Frontal cortex (tissue), 4 donors: ENCODE results near the gene KIF9. TPM values are rescaled to one million over a fixed set of nuclear protein-coding genes. Genes with fewer than 3 reads are reported as not detected.
"Not testable (repeated sequence)": the region's sequence is repeated elsewhere in the genome, so short reads cannot be mapped to it uniquely, and the experiment has no call there.

Experiments
- DNase-seq, 2 donors: peaks; one replicate each; pipeline ENCODE4 v3.0.0; 2012; ENCODE audit warnings: low spot score in 2 of 2
- FAIRE-seq: peaks from 2 replicates; lab custom pipeline; 2012; peaks lifted over from hg19 to GRCh38; lab: Jason Lieb, UNC
- total RNA-seq: library from RNA; depleted of rRNA; stranded (reverse); fragments of >200 nt; gene quantifications from one replicate; pipeline ENCODE4 v1.2.3, GENCODE V29; 2014
- donor health status: control.
- donor health status: control.
- donor health status: control.

Gene KIF9
- total RNA-seq, 1 donor from 2014 or later: 4.5 TPM

DNA sequence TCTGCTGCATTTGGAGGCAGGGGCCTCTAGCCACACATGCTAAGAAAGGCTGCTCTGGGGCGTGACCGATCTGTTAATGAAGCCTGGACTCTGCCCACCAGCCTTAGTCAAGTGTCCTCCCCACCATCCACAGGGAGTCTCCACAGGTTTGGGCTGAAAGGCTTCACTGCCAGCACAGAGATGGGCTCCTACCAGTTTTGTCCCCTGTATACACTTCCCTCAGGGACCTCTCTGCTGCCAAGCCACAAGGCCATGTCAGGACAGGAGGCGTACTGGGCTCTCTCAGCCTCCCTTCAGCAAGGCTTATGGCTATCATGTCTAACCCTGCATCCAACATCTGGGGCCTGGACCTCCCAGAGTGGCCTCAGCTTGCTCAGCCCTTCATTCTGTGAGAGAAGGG, 23.5 kb downstream of the KIF9 start:
- FAIRE-seq (no peak), DNase-seq (no peak)

DNA sequence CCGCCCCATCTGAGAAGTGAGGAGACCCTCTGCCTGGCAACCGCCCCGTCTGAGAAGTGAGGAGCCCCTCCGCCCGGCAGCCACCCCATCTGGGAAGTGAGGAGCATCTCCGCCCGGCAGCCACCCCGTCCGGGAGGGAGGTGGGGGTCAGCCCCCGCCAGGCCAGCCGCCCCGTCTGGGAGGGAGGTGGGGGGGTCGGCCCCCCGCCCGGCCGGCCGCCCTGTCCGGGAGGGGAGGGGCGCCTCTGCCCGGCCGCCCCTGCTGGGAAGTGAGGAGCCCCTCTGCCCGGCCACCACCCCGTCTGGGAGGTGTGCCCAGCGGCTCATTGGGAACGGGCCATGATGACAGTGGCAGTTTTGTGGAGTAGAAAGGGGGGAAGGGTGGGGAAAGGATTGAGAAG, 26.3 kb downstream of the KIF9 start:
- not testable (repeated sequence) for DNase-seq, FAIRE-seq

DNA sequence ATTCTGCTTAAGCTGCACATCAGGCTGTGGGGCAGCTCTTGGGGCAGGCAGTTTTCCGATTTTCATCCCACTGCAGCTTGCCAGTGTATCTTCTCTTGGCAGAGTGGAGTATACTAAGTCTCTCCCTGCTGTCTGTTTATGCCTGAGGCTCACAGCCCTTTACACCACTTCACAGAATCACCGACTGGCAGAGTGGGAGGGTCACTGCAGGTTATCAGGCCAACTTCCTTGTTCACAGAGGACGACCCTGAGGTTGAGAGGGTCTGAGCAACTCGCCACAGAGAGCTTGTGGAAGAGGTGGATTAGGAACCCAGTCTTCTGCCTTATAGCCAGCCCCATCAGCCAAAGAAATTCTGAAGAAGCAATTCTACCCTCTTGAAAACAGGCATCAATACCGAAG, 30.9 kb downstream of the KIF9 start:
- FAIRE-seq (no peak), DNase-seq (no peak)

DNA sequence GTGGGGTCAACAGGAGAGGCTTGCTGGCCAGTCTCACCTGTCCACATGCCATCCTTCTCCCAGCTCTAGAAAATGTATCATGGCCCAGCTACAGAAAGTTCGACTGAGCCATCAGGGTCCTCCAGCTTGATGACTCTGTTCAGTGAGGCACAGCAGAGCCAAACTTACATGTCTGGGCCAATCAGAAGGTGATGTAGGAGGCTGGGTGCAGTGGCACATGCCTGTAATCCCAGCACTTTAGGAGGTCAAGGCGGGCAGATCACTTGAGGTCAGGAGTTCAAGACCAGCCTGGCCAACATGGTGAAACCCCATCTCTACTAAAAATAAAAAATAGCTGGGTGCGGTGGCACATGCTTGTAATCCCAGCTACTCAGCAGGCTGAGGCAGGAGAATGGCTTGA, 31.5 kb downstream of the KIF9 start:
- DNase-seq, FAIRE-seq: not testable (repeated sequence)

DNA sequence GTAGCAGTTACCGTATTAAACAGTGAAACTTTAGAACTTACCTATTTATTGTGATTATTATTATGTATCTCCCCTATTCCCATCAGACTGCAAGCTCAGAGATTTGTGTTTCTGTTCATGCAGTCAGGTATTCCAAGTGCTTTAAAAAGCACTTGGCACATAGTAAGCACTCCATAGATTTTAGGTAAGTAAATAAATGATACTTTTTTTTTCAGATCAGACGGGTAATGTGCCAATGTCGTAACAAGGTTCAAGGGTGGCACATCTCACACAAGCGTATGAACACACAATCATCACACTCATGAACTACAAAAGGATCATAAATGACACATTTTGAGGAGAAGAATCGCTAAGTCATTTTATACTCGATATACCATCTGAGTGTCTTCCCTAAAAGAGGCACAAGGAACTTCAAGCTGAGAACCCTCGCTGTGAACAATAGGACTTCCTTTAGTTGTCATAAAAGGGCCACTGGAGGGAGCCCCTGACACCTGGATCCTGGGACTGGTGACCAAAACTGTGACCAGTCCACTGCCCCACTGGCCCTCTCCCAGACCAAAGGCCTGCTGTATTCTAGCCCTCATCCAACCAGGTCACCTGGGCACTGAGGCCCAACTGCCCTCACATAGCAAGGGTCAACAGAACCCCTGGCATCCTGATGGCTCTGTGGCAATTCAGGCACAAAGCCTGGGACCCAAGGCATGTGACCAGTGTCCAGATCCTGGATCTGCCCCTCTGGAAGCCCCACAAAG, 32.1 kb downstream of the KIF9 start:
- peak; percentile 34 to 41 for DNase-seq
- no peak for FAIRE-seq

DNA sequence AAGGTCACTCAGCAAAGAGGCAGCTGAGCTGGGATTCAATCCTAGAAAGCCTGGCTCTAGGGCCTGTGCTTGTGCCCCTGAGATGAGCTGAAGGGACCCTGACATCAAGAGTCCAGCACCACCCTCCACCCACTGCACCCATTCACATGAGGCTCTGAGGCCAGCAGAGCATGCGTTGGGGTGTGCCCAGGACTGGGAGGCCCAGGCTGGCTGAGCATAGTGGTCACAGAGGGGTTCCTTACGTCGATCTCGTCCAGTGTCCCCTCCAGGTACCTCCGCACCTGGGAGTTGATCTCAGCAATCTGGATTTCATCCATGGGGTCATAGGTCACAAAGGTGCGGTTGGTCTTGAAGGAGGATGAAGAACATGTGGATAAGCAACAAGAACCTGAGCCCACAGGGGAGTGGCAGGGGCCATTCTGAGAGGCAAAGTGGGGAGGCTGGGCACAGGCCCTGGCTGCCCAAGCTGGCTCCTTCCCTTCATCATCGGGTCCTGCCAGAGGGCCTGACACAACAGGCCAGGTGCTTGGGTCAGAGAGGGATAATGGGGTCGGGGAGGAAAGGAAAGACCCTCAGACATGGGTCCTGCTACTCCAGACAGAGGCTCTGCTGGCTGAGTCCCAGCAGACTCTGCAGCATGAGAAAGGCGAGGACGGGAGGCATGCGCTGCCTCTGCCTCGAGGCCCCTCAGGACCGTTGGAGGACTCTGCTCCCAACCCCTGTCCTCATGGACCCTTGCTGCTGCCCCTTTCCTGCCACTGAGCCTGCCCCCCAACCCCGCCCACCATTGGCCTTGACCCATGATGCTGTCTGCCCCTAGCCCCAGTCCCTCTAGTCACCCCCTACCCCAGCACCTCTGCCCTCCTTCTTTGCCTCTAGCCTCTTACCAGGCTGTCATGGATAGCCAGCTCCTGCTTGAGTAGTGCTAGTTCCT, 35.2 kb downstream of the KIF9 start:
- no peak for FAIRE-seq
- no peak for DNase-seq

DNA sequence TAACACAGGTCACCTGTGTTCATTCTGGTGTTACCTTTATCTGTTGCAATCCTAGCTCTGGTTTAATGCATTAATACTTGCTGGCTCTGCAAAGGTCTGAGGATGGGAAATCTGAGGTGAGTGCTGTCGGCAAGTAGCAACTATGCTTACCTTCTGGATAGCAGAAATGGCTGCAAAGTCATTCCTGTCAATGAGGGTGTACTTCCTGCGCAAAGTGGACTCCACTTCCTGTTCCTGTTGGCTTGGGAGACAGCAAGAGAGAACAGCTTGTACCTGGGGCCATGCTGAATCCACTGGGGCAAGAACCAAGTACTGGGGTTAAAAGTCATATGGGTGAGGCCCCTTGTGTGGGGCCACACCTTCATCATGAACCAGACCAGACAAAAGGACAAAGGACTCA, 37.3 kb downstream of the KIF9 start:
- no peak for DNase-seq
- no peak for FAIRE-seq

DNA sequence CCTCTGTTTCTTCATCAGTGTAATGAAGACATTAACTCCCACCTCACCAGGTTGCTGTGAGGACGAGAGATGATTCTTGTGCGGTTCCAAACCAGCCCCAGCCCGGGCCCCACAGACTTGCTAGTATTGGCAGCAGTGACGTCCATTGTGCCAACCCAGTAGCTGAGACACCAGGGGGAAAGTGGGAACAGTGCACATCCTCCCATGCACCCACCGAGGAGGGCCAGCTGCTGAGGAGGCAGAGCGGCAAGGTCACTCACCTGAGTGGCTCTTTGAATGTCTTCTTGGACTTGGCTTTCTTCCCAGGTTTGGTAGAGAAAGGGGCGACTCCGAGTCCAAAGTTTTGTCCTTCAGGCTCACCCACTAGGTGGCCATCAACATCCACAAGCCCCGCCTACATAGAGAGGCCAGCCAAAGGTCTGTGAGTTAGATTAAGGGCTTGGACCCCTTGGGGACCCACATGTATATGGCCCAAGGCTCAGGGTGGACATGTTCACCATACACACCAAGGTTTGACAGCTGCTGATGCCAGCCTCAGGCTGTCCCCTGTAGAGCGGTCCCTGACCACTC, 38.0 kb downstream of the KIF9 start:
- FAIRE-seq (no peak), DNase-seq (no peak)

DNA sequence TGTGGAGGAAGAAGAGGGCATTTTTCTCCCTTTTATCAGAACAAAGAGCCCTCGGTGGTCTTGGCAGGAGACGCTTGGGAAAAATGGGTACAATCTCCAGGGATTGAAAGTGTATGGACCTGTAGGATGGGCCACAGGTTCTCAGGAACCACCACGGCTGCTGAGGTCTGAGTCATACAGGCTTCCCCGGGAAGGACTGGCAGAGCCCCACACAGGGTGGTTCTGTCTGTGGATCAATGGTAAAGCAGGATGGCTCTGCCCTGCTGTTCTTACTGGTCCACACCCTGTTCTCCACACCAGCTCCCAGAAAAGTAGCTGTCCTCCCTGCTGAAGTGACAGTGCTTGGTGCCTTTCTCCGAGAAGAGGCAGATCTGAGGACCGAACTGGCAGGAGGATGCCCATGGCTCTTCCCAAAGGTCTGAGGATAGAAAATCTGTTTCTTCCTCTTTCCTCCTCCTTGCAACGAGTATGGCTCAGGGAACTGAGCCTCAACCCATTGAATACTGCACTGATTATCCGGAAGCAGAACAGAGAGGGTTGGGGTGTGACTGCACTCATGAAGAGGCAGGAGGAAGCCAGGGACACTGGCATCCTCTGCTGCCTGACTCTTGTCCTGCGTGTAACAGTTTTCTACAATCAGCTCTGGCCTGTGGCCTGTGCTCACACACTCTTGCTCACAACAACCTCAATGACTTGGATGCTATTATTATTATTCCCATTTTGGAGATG, 39.0 kb downstream of the KIF9 start:
- DNase-seq (no peak), FAIRE-seq (no peak)

DNA sequence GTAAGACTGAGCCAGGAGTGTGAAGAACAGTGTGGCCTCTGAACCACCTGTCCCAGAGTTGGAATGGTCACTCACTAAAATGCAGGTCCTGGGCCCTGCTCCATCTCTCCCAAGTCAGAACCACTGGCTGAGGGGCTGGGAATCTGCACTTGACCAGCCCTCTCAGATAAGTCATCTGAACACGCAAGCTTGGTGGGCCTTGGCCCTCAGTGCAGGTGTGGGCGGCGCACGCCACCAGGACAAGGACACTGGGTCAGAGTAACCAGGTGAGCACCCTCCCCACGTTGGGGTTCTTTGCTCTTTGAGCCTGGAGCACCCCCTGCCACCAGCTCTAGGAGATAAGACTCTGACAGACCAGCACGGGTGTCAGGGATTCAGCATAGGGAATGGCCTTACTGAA, 42.7 kb downstream of the KIF9 start:
- no peak for DNase-seq
- FAIRE-seq: no peak

DNA sequence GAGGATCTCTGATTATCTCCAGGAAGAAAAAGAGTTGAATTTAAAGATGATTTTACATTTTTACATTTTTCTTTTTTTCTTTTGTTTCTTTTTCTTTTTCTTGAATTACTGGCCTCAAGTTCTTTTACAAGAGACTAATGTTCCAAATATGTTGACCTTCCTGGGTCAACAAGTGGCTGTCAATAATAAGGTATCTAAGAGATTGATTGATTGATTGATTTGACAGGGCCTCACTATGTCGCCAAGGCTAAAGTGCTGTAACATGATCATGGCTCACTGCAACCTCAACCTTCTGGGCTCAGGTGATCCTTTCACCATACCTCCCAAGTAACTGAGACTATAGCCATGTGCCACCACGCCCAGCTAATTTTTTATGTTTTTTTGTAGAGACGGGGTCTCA, 44.6 kb downstream of the KIF9 start:
- DNase-seq: no peak
- no peak for FAIRE-seq

DNA sequence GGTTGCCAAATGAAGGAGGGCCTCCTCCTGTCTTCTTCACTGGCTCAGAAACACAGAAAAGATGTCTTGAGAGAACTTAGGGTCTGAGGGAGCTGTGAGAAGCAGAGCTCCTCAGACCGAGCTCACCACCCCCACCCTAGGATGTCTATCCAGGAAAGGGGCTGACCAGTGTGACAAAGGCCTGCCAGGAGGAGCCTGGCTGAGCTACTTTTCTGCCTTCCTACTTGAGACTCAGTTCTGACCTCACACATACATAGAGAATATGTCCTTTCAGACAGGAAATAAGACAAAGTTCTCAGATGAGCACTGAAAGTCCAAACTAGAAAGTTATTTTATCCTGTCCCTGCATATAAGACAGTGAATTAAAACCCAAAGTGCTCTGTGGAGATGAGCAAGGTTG, 54.5 kb downstream of the KIF9 start:
- no peak for DNase-seq
- FAIRE-seq: no peak

DNA sequence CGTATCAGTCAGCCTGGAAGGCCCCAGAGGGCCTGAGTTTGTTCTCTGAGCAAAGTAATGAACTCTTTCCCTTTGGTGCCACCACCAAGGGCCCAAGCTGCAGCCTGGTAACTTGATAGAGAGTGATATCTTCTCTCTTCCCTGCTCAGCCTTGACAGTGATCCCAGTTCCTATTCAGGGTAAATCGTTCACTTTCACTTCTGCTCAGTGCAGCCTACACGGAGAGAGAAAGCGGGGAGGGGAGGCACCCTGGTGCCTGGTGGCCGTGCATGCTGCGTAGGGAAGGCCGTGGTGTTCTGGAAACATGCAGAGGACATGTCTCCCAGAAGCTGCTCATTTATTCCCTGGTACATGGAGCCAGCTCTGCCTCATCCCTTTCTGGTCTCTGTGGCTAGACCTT, 54.9 kb downstream of the KIF9 start:
- FAIRE-seq: no peak
- no peak for DNase-seq

DNA sequence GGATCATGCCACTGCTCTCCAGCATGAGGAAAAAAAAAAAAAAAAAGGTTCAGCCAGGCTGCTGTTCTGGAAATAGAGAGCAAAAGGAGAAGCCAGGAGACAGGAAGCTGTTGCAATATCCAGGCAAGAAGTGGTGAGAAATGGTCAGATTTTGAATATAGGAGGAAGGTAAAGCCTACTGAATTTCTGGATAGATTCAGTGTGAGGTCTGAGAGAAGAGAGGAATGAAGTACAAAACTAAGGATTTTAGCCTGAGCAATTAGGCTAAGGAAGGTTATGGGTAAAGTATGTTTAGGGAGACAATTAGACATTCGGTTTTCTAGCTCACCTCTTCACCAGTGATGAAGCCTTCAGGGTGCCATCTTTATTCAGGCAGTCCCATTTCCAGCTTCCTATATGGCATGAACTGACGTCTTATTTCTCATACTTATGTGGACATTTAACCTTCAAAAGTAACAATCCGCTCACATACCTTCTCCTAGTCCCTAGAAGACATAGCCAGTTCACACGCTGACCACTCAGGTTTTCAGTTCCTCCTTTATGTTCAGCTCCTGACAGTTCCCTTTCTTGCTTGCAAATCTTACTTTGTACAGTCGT, 57.2 kb downstream of the KIF9 start:
- DNase-seq (no peak), FAIRE-seq (no peak)

DNA sequence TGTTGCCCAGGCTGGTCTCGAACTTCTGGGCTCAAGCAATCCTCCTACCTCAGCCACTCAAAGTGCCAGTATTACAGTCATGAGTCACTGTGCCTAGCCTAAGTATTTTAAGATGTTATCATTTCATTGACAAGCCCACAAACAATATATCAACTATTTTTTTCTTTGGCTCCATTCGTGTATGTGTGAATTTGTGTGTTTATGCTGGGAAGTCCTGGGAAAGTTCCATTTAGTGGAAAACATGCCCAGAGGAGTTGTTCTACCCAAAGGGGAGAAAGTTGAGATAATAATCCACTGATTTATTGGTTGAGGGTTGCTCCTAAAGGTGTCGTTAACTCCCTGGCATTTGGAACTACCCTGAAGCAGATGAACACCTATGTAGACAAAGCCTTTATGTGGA, 58.8 kb downstream of the KIF9 start:
- DNase-seq: no peak
- FAIRE-seq: no peak

DNA sequence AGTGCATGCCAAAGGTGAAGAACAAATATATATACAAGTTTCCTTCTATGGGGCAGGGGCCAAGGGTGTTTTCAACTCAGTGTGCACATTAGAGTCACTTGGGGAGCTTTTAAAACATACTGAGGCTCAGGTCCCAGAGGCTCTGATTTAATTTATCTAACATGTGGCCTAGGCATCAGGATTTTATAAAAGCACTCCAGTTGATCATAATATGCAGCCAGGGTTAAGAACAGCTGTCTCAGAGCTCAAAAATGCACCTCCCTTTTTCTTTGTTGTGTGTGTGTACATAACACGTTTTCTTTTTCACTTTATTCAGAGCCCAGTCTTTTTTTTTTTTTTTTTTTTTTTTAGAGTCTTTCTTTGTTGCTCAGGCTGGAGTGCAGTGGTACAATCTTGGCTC, 60.8 kb downstream of the KIF9 start:
- DNase-seq (no peak), FAIRE-seq (no peak)

DNA sequence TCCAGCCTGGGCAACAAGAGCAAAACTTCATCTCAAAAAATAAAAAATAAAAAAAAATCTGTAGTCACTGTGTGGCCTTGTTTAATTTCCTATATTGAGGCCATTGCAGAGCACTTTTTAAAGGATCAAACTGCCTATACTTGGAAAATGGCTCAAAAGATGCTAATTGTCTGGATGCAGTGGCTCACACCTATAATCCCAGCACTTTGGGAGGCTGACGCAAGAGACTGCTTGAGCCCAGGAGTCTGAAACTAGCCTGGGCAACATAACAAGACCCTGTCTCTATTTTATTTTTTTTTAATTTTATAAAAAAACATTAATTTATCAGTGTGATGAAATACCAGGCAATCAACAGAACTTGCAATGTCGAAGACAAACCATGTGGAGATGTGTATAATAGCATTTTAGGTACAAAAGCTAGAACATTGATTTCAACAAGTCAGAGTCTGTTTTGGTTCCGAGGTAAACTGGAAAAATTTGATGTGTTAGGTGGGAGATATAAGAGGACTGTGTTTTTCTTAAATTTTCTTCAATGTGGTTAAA, 71.7 kb downstream of the KIF9 start:
- no peak for DNase-seq
- no peak for FAIRE-seq

DNA sequence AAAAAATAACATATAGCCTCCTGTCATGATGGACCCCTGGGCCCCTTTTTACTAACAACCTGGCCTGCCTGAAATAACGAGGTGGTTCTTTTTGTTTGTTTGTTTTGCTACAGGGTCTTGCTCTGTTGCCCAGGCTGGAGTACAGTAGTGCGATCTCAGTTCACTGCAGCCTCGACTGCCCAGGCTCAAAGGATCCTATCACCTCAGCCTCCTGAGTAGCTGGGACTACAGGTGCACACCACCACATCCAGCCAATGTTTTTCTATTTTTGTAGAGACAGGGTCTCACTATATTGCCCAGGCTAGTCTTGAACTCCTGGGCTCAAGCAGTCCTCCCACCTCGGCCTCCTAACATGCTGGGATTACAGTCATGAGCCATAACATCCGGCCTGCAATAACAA, 76.6 kb downstream of the KIF9 start:
- DNase-seq: not testable (repeated sequence)

DNA sequence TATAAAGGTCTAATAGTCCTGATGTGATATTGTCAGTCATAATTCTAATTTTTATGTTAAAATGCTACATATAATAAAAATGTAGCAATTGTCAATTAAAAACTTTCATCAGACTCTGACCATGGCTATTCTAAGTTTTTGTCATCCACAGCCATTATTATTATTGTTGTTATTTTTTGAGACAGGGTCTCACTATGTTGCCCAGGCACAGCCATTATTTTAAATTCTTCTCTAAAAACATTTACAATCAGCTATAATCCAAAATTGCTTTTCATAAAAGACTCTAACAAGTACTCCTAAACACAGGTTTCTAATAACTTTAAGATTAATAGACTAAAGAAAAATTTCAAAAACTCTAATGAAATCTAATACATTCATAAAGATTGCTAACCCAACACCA, 77.7 kb downstream of the KIF9 start:
- FAIRE-seq: no peak

More for the DNA sequence above, 76.6 kb downstream of the KIF9 start:
- not testable (repeated sequence) for FAIRE-seq

DNA sequence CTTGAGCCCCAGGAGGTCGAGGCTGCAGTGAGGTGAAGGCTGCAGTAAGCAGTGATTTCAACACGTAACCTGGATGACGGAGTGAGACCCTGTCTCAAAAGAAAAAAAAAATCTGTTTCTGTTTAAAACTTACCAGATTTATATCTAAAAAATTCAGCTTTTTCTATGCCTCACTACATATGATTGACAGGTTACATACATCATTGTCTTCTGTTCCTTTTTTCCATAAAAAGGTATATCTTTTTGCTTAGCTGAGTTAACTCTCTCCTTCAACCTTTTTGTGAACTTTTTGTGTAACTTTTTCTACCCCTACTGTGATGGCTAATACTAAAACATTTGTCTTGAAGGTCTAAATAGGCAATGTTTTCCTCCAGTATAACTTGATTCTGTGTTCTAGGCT, 80.1 kb downstream of the KIF9 start:
- FAIRE-seq (no peak), DNase-seq (no peak)

More for the DNA sequence above, 77.7 kb downstream of the KIF9 start:
- no peak for DNase-seq
